ENCODE data around the gene PSMB3. TPM values are rescaled to one million over a fixed set of nuclear protein-coding genes. Genes with fewer than 3 reads are reported as not detected.
A peak's percentile ranks its signal among the peaks of the same experiment; 100 is the strongest.

The PSMB3 gene
- total and polyA plus RNA-seq, 9 of the 15 experiments (the other 6 are each of a cell fraction or from before 2014, with no cell fraction given), result 460 to 2,775 (median 574) TPM

- no peak for TF ChIP-seq PCBP1 (IDR thresholded peaks at IDR 0.05; ENCODE audit: low read depth, low read length, poor library complexity, severe bottlenecking)
These were observed 47.7 kb upstream of the PSMB3 start, which contains the start of gene MLLT6 (continued) for GRCh38 chr17:38704606-38705522.

DNA sequence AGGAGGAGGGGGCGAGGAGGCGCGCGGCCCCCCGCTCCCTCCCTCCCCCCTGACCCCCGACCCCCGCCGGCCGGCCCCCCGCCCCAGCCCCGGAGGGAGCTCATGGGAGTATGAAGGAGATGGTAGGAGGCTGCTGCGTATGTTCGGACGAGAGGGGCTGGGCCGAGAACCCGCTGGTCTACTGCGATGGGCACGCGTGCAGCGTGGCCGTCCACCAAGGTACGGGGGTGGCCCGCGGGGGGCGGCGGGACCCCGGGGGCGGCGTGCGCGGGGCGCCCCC lies 47.1 kb upstream of the PSMB3 start:
- Histone ChIP-seq H3K9me1 (ENCODE audit: control insufficient read depth, insufficient read depth, low read length) (no peaks in the 10 kb centered on the region), H3K27ac (ENCODE audit: extremely low read depth, low read depth, low read length) (peak overlapping the region; percentile 72; the same call in 2 of the 3 replicates), H3K4me2 (ENCODE audit: insufficient read depth, low read length) (peak overlapping the region; percentile 82; the same call in 1 of the 2 replicates), H3K79me2 (ENCODE audit: control insufficient read depth, insufficient read depth, low read length) (peaks cover 53% of the 10 kb centered on the region), H3K9me3 (replicated peaks; ENCODE audit: control insufficient read depth, insufficient read depth, low read depth, low read length) (no peaks in the 10 kb centered on the region), H3K27me3 (ENCODE audit: control insufficient read depth in 2 of 2, insufficient read depth in 2 of 2, low read length in 2 of 2) (no peaks in the 10 kb centered on the region), H3K36me3 (ENCODE audit: control insufficient read depth, insufficient read depth, low read length) (peaks cover 31% of the 10 kb centered on the region; the same call in 2 of the 3 replicates), H2AFZ (ENCODE audit: low read depth, low read length) (no peak overlapping the region), H3K4me3 (peak overlapping the region; percentile 86), H4K20me1 (replicated peaks; ENCODE audit: control insufficient read depth, insufficient read depth, low read length) (0 out of 2 replicates have a peak, but pooled peaks cover 1% of the 10 kb centered on the region), H3K4me1 (replicated peaks in 1 of 2; ENCODE audit: control insufficient read depth in 2 of 2, insufficient read depth in 2 of 2, low read length in 2 of 2) (peaks cover 31 to 79% of the 10 kb centered on the region in 2 experiments), H3K9ac (ENCODE audit: insufficient read depth in 1 of 2, low read depth in 2 of 2, low read length in 2 of 2) (peak overlapping the region; percentile 78 to 95; a peak in 3 of 4 replicates)
- 0% methylated on average over 9 of the region's 32 CpGs for WGBS (ENCODE audit: insufficient coverage, low coverage, missing lambda C conversion rate)
- CTCF ChIA-PET (ENCODE audit: low intra/inter-chr PET ratio), result no interaction called here
- ATAC-seq, result no peak
- in situ Hi-C loops (cut with MboI), result no loop called here
- POLR2A ChIA-PET, result interaction anchor here (0.5 to 3.7 kb wide), 11 partner anchors 11 to 145 kb away, joined by 3 to 26 read pairs (median 3); no protein-coding TSS in a partner anchor
- FAIRE-seq, result no peak
- peak in 2 of 4 experiments; percentile 81 to 83 for DNase-seq (ENCODE audit: extremely low read depth in 1 of 4, low spot score in 3 of 4)
- no TSS peak for BruUV-seq (replicated peaks)
- intact Hi-C loops (cut with micrococcal nuclease), result no loop called here
- TF ChIP-seq GATAD2B (IDR thresholded peaks at IDR 0.05; ENCODE audit: borderline replicate concordance) (peak; percentile 21; the same call in 1 of the 2 replicates), NR2C2 (CRISPR knock-in tag; IDR thresholded peaks at IDR 0.05) (no peak), NR2C2 (tag; IDR thresholded peaks at IDR 0.05) (peak; percentile 68), E4F1 (CRISPR knock-in tag; IDR thresholded peaks at IDR 0.05; ENCODE audit: borderline replicate concordance) (no peak), PTTG1 (tag; IDR thresholded peaks at IDR 0.05; ENCODE audit: low read depth) (no peak), SLC30A9 (CRISPR knock-in tag; IDR thresholded peaks at IDR 0.05) (no peak), TSHZ1 (CRISPR knock-in tag; IDR thresholded peaks at IDR 0.05) (no peak), NFYB (IDR thresholded peaks at IDR 0.05; ENCODE audit: extremely low read depth, insufficient read length) (no peak)
- TF ChIP-seq, protein P1, sequence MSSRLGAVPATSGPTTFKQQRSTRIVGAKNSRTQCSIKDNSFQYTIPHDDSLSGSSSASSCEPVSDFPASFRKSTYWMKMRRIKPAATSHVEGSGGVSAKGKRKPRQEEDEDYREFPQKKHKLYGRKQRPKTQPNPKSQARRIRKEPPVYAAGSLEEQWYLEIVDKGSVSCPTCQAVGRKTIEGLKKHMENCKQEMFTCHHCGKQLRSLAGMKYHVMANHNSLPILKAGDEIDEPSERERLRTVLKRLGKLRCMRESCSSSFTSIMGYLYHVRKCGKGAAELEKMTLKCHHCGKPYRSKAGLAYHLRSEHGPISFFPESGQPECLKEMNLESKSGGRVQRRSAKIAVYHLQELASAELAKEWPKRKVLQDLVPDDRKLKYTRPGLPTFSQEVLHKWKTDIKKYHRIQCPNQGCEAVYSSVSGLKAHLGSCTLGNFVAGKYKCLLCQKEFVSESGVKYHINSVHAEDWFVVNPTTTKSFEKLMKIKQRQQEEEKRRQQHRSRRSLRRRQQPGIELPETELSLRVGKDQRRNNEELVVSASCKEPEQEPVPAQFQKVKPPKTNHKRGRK (tag; IDR thresholded peaks at IDR 0.05), result no peak

All from K562 (cell line).